SK-N-MC (cell line): ENCODE measurements around the gene PVR.

ENCODE experiments used
- EZH2 ChIP-seq: fragments of 200-600 bp; sonication (generic); IDR thresholded peaks from one replicate; pipeline ENCODE4 v1.6.1; 2017; ENCODE audit warnings: antibody characterized with exemption
- FOXP2 ChIP-seq: optimal IDR thresholded peaks from 2 replicates; pipeline ENCODE3; 2011; ENCODE audit warnings: mild to moderate bottlenecking, moderate library complexity; ENCODE audit not compliant: insufficient read depth; ENCODE audit errors: extremely low read length, control extremely low read depth
- POLR2AphosphoS5 ChIP-seq: IDR thresholded peaks from 2 replicates; pipeline ENCODE4 v1.6.1; 2012; ENCODE audit warnings: mild to moderate bottlenecking, low read depth, low read length, borderline replicate concordance

DNA sequence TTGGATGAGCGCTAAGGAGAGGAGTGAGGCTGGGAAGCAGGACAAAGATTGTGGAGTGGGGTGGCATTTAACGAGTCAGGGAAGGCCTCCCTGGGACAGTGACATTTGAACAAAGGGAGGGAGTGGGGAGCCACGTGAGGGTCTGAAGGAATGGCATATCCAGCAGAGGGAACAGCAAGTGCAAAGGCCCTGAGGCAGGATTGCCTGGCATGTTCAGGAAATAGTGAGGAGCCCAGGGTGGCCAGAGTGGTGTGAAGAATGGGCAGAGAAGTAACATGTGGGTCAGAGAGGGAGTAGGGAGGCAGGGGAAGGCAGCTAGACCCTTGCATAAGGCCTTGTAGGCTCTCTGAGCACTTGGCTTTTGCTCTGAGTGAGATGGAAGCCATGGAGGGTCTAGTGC, 14.9 kb upstream of the PVR start:
- TF ChIP-seq POLR2AphosphoS5 (no peak), EZH2 (no peak), FOXP2 (no peak)
